Stimulated activated CD8-positive, alpha-beta memory T cell treated with anti-CD3 and anti-CD28 coated beads, Interleukin-7, amount 100 ng/mL, for 1 hour (primary cell): Measurements from ENCODE around the gene UFD1.

ENCODE experiments used
- DNase-seq, 2 donors: peaks; one replicate each; pipeline ENCODE4 v3.0.0-alpha.2; 2020; ENCODE audit warnings: low read depth in 2 of 2

UFD1 gene

GRCh38 chr22:19515654-19516377 lies 36.8 kb upstream of the UFD1 start:
- no peak for DNase-seq

DNA sequence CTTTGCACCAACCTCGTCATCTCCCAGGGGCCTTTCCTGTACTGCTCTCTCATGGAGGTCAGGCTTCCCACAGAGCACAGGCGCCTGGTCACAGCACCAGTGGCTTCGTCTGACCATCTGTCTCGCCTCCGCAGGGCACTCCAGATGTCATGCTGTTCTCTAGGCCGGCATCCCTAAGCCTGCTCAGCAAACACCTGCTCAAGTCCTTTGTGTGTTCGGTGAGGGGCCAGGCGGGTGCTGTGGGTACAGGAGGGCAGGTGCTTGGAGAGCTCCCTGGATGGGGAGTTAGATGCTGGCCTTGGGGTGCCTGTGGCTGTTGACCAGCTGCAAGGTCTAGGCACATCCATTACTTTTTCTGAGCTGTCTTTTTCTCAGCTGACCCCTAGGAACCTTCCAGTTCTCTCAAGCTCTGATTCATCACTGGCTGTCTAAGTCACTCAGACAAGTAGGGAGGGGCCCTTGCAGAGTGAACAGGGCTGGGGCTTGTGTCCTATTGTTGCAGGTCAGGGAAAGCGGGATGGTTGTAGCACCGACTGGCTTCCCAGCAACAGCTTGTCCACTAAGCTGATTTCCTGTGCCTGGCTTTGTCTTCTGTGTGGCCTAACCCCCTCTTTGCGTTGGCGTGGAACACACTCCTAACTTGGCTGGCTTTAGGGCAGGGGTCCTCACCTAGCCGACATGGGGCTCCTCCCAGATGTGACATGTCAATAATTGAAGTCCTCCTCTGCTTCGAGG lies 36.0 kb upstream of the UFD1 start:
- no peak for DNase-seq

GRCh38 chr22:19513823-19514222 lies 34.8 kb upstream of the UFD1 start:
- no peak for DNase-seq

DNA sequence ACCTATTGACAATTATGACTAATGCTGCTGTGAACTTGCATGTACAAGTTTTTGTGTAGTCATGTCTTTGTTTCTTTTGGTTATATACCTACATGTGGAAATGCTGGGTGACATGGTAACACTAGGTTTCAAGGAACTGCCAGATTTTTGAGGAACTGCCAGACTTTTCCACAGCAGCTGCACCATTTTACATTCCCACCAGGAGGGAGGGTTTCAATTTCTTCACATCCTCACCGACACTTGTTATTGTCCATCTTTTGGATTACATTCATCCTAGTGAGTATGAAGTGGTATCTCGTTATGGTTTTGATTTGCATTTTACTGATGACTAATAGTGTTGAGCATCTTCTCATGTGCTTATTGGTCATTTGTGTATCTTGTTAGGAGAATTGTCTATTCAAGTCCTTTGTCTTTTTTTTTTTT lies 31.9 kb upstream of the UFD1 start:
- DNase-seq, result no peak

DNA sequence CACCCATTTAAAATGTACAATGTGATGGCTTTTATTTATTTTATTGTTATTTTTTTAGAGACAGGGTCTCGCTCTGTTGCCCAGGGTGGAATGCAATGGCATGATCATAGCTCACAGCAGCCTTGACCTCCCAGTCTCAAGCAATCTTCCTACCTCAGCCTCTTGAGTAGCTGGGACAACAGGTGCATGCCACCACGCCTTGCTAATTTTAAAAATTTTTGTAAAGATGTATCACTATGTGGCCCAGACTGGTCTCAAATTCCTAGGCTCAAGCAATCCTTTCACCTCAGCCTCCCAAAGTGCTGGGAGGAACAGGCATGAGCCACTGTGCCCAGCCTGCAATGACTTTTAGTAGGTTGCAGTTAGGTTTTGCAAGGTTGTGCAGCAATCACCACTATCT lies 30.9 kb upstream of the UFD1 start:
- DNase-seq, result no peak

DNA sequence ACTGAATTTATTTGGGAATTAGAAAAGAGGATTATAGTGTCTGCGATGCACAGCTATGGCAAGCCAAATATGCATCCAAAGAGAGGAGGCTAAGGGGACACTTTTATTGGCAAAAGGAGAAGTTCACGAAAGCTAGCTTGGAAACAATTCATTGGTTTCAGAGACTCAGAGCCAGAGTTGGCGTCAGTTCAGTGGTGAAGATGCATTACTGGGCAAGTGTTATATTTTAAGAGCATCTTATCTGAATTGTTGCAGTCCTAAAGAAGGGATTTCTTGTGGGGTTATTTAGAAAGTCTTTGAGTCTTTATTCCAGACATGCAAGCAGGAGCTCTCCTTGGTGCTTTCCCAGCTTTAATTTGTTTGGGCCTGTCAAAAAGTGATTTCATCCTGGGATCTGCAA lies 30.2 kb upstream of the UFD1 start:
- DNase-seq, result no peak

DNA sequence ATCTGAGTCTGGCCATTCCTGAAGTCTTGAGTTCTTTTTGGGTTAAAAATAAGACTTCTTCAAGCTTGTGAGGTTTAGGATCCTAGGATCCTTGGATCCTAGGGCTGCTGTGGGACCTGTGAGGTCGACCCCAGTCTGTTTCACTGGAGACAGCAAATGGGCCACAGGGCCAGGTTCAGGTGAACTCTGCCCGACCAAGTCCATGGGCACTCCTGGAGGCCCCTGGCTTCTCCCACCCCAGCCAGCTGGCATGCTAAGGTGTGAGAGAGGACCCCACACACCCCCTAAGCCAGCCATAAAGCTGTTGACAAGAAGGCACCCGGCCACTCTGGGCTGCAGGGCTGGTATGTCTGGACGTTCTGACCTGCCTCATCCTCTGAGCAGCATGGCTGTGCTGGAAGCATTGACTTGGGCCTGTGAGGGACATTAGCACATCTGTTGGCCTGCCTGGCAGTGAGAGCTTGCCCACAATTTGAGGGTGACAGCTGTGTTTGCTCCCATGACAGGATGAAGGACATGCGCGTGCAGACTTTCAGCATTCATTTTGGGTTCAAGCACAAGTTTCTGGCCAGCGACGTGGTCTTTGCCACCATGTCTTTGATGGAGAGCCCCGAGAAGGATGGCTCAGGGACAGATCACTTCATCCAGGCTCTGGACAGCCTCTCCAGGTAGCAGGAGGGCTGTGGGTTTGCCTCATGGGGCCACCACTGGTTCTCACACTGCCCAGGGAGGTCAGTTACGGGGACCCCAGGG lies 29.2 kb upstream of the UFD1 start:
- no peak for DNase-seq

DNA sequence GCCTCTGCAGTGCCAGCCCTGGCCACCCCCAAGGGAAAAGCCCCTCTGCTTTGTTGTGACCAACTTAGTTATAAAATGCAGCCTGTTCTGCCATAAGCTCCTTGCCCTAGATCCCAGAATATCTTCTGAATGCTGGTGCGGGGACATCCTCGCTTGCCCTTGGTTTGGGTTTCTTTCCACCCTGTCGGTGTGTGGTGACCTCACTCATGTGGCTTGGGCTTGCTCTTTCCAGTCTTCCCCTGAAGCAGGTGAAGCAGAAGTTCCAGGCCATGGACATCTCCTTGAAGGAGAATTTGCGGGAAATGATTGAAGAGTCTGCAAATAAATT lies 28.5 kb upstream of the UFD1 start:
- no peak for DNase-seq

DNA sequence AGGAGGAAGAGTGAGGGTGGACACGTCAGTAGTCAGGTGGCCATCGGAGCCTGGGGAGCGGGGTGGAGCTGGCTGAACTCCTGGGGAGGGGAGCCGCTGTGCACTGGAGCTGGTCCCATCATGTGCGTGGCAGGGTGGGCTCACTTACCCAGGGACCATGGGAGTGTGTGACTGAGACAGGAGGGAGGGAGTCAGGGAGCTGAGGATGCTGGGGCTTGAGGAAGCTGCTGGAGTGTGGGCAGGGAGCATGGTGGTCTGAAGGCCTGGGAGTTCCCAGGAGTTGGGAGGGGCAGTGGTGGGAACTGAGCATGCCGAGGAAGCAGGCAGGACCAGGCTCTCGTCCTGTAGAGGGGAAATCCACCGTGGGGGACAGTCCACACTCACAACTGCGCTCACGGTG lies 27.2 kb upstream of the UFD1 start:
- DNase-seq, result no peak

- DNase-seq, result no peak
These were observed 26.7 kb upstream of the UFD1 start for GRCh38 chr22:19505735-19506126.

GRCh38 chr22:19504900-19505734 lies 26.1 kb upstream of the UFD1 start:
- no peak for DNase-seq

- DNase-seq, result no peak
These were observed 24.9 kb upstream of the UFD1 start for GRCh38 chr22:19503869-19504268.

- no peak for DNase-seq
These were observed 24.4 kb upstream of the UFD1 start for GRCh38 chr22:19503367-19503766.

DNA sequence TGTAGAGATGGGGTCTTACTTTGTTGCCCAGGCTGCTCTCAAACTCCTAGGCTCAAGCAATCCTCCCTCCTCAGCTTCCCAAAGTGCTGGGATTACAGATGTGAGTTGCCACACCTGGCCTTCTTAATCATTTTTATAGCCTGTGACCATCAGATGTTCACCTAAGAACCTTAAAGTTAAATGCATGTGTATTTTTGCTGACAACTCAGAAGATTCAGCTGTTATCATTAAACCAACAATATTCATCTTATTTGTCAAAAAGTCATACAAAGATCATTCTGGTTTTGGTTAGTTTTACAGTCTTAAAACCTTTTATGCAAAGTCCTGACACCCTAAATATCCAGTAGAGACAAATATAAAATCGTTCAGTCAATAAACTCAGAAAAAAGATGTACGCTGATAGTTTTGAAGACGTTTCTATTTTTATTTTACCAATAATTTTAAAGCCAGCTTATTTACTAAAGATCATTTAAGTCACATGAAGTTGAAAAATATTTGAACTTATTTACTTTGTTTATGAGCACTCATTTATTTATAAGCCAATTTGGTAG lies 23.0 kb upstream of the UFD1 start:
- DNase-seq, result no peak

- DNase-seq, result no peak
These were observed 20.9 kb upstream of the UFD1 start for GRCh38 chr22:19499880-19500242.

DNA sequence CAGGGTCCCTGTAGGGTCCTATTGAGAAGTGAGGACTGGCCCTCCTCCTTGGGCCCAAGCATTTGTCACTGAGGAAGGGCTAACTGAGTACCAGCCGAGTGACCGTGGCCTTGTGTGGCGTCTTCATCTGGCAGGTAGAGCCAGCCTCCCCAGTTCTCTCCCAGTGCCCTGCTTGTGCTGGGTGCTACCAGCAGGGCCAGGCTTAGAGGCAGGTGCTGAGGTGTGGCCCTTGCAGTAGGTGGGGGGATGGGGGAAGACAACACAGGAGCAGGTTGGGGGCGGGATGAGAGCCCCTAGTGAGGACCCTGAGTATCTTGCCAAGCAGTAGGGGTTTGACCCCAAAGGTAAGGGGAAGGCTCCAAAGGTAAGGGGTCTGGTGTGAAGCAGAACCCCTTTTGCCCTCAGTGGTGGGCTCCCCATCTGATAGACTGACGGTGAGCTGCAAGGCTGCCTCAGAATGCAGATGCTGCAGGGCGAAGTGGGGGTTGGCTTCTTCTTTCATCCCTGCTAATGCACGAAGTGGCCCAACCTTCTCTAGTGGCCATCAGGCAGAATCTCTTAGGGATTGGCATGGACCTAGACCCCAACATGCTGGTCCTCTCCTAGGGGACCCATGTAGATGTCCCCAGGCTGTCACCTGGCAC lies 20.4 kb upstream of the UFD1 start:
- DNase-seq, result no peak

- no peak for DNase-seq
These were observed 19.8 kb upstream of the UFD1 start for GRCh38 chr22:19498866-19499190.

DNA sequence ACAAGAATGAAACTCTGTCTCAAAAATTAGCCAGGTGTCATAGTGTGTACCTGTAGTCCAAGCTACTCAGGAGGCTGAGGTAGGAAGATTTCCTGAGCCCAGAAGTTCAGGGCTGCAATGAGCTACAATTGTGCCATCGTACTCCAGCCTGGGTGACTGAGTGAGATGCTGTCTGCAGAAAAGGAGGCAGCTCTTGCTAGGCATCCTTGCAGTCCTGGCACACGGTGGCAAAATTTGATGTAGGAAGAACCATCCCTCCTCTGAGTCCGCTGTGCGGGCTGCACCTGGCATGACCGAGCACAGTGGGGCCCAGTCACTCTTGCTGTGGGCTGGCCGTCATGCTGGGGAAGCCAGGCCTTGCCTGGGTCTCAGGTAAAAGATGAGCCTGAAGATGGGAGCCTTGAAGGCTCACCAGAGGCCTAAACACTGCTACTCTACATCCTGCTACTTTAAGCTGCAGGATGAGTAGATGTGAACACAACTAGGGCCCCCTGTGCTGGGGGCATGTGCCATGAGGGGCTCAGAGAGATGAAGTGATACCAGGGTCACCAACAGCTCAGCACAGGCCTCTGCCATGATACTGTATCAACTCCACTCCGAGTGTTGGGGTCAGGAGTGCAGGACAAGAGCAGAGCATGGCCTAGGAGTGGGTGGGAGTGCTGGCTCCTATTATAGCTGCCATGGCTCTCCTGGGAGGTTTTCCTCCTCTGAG lies 19.3 kb upstream of the UFD1 start:
- DNase-seq, result no peak

- DNase-seq, result no peak
These were observed 18.3 kb upstream of the UFD1 start for GRCh38 chr22:19497245-19497644.

- DNase-seq, result no peak
These were observed 17.3 kb upstream of the UFD1 start for GRCh38 chr22:19496324-19496630.
